HG03196 (cell line): ENCODE measurements around the gene KIF3A.
A peak's percentile ranks its signal among the peaks of the same experiment; 100 is the strongest.
"Not testable (repeated sequence)": the region's sequence is repeated elsewhere in the genome, so short reads cannot be mapped to it uniquely, and the experiment has no call there.

Experiments
- ATAC-seq: cut with Tn5 transposase; IDR thresholded peaks from one replicate; pipeline ENCODE4 v1.9.1; 2021; ENCODE audit not compliant: unreplicated experiment

The KIF3A gene

GRCh38 chr5:132729896-132730295 is 7.5 kb downstream of the KIF3A start:
- ATAC-seq = no peak

DNA sequence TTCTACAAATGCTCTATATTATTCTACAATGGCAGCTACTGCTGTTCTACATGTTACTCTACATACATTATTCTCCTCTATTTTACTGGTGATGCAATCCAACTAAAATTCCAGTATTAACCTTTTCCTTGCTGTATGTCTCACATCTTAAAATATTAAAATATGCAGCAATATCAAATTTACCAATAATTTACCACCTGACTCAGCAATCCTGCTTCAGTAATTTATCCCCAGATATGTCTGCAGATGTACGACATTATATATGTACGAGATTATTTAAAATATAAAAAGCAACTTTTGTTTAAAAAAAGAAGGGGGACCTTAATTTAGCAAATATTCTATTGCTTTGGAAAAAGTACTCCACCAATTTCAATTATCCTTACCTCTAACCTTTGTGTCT is 11.6 kb downstream of the KIF3A start:
- no peak for ATAC-seq

DNA sequence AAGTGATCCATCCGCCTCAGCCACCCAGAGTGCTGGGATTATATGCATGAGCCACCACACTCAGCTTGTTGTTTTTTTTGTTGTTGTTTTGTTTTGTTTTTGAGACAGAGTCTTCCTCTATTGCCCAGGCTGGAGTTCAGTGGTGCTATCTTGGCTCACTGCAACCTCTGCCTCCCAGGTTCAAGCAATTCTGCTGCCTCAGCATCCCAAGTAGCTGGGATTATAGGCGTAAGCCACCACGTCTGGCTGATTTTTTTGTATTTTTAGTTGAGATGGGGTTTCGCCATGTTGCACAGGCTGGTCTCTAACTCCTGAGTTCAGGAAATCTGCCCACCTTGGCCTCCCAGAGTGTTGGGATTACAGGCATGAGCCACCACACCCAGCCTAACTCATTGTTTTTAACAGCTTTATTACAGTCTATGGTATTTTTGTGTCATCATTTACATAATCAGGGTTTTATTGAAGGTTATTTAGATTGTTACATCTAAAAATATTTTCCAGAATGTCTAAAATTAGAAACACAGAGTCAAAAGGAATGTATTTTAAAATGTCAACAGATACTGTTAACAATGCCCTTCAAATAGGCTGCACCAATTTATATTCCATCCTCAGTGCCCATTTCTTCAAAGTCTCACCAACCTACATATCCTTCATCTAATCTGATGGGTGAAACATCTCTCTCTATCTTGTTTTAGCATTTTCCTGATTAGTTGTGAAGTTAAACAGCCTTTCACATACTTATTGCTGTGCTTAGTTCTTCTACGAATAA is 18.6 kb downstream of the KIF3A start:
- ATAC-seq = no peak

DNA sequence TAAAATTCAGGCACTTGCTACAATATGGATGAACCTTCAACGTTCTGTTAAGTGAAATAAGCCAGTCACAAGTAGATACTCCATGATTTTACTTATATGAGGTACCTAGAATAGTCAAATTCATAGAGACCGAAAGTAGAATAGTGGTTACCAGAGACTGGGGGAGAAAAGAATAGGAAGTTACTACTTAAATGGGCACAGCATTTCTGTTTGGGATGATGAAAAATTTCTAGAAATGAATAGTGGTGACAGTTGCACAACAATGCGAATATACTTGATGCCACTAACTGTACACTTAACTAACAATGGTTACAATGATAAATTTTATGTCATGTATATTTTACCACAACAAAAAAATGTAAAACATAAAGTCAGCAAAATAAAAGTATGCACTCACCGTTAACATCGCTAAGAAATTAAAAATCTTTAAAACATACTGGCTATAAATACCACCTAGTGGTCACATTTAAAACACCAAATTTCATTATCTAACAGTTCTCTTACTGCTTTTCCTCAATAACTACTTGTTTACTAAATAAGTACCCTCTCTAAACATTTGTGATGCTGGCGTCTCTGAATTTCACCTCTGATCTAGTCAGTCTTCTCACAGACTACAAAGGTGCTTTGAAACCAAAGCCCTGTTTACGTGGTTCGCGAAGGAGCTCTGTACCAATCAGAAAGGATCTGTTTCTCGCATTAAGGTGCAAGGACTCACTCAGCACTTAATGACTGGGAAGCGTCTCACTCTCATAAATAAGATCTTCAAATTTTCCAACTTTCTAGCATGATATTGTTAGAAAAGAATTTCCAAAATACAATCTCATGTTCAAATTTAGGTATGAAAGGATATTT is 22.7 kb downstream of the KIF3A start:
- no peak for ATAC-seq

DNA sequence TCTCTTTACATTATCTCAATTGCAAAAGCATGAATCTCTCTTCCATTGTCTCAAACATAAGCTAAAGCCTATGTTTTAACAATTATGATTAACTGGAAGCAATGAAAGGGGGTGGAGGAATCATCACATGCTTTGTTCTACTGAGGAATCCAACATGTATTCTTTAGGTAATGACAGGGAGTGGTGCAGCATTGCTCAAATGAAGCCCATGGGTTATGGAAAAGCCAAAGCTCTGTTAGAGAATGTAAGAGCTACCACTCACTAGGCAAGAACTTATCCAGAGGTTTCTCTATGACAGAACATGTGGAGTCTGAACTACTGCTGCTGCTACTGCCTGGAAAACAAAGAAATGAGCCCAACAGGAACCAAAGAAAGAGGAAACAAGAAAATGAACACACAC is 28.7 kb downstream of the KIF3A start:
- ATAC-seq = no peak

DNA sequence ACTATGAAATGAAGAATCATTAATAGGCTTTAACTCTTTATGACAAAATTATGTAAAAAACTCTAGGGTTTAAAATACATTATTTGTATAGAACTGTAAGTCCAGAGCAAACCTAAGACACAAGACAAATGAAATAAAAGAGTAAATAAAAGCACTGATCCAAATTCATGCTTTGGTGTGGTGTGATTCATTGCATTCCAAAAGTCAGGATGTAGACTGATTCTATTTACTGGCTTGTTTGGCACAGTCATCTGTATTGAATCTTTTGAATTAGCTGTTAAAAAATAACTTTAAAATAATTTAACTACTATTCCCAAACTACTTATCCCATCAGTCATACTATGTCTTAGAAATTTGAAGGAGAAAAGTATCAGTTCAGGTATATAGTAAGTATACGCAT is 32.5 kb downstream of the KIF3A start:
- no peak for ATAC-seq

DNA sequence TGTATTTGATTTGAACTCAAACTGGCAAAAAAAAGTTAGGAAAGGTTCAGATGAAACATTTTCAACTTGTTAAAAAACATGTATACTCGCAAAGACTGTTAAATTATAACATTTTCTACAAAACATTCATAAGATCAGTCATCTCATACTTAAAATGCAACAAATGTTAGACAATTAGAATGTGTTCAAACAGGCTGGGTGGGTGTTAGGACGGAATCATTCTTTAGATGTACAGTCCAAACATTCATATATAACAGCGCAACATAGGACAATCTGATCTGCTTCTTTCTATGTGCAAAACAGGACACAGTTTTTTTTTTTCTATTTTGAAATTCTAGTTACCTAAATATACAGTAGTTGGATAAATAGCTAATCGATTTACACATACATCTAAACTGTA is 41.4 kb downstream of the KIF3A start:
- no peak for ATAC-seq

GRCh38 chr5:132692632-132692967 is 44.7 kb downstream of the KIF3A start:
- ATAC-seq = no peak

- ATAC-seq = not testable (repeated sequence)
Observed at GRCh38 chr5:132691755-132692631, 45.4 kb downstream of the KIF3A start.

DNA sequence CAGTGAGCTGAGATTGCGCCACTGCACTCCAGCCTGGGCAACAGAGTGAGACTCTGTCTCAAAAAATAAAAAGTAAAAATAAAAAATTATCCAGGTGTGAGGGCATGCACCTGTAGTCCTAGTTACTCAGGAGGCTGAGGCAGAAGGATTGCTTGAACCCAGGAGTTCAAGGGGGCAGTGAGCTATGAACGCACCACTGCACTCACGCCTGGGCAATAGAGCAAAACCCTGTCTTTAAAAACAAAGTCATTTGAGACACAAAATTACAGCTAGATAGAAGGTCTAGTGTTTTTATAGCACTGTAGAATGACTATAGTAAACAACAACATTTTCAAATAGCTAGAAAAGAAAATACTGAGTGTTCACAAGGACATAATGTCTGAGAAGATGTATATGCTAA is 47.2 kb downstream of the KIF3A start:
- no peak for ATAC-seq

- ATAC-seq = no peak
Observed at GRCh38 chr5:132689513-132689912, 47.8 kb downstream of the KIF3A start.

DNA sequence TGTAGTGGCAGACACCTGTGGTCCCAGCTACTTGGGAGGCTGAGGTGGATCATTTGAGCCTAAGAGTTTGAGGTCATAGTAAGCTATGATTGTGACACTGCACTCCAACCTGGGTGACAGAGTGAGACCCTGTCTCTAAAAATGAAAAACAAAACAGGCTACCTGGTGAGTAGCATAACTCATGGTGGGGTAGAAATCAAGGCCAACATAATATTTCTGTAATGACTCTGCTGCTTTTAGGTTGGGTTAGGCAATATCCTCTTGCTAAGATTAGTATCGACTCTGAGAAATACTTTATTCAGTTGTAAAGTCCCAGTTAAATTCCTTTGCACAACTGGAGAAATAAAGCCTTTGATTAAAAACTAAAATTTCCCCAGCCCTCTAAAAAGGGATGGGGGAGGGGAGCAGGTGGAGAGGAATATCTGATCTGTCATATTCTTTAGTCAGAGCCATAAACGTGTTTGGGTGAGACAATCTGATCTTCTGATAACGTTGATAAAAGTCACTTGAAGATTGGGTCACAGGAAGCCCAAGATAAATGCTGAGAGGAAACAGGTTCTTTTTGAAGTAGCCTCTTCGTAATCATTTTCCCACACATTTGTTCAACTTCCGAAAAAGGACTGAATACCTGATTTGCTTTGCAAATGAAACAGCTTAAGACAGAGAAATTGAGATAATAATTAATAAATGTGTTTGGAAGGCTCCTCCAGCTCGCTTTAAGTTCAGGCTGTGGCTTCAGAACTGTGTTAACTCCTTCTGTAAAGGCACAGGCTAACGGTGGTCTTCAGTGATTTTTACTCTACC is 48.6 kb downstream of the KIF3A start:
- peak; percentile 47 for ATAC-seq

DNA sequence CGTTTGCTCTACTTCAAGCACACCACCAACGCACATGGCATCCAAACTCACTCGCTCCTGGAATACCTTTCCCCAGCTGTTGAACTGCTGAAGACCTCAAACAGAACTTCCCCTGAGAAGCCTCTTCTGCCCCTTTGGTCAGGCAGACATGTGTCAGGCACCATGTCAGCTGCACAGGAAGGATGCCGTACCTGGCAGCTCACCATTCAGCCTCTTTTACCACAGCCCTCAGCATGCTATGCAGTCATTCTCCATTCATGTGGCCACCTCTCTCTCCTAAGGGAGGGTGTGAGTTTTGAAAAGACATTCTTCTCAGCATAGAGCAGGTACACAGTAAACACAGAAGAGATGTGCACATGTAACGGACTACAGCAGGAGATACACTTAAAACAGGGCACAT is 49.4 kb downstream of the KIF3A start:
- no peak for ATAC-seq

- ATAC-seq = no peak
Observed at GRCh38 chr5:132686193-132686592, 51.2 kb downstream of the KIF3A start.

DNA sequence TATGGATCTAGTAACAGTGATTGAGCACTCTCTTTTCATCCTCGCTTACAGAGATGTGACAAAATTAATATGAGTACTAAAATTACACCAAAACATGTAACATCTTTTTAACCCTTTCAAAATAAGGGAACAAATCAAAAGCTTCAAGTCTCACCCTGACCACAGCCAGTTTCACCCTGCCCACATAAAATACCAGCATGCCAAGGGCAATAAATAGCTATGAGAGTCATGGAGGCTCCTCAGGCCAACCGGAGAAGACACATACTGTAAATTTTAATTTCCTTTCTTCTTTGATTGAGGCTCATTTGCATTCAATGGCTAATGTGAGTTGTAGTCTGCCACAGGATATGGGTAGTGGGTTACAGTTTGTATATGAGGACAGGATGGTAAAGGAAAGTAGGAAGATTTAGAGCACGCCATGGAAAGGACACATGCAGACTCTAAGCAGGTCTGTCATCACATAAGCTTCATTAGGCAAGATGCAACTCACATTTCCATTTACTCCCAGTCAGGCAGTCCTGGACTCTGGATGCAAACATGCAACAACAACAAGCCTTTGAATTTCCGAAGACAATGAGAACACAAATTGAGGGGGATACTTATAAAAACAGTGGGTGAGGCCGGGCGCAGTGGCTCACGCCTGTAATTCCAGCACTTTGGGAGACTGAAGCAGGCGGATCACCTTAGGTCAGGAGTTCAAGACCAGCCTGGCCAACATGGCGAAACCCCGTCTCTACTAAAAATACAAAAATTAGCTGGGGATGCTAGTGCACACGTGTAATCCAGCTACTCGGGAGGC is 52.2 kb downstream of the KIF3A start:
- ATAC-seq = no peak

DNA sequence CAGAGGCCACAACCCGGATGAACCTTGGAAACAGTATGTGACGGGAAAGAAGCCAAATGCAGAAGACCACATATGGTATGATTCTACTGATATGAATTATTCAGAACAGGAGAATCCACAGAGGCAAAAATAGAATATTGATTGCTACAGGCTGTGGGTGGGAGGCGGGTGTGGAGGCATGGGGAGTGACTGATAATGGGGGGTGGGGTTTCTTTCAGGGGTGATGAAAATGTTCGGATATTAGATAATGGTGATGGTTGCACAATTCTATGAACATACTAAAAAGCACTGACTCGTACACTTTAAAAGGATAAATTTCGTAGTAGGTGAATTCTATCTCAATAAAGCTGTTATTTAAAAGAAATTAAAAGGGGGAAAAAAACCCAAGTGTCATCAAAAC is 52.9 kb downstream of the KIF3A start:
- no peak for ATAC-seq

- no peak for ATAC-seq
Observed at GRCh38 chr5:132681983-132682382, 55.4 kb downstream of the KIF3A start.

DNA sequence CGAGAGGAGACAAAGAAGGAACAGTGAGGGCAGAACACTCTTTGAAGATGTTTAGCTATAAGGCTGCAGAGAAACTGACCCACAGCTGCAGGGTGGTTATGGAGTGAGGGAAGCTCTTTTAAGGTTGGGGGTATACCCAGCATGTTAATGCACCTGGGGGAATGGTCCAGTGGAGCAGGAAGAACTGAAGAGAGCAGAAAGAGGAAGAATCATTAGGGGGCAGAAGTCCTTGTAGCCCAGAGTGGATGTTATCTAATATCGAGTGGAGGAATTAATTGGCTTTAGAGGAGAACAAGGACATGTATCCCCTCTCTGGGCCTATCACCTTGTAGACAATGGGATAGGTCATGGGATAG is 55.9 kb downstream of the KIF3A start:
- no peak for ATAC-seq

- no peak for ATAC-seq
Observed at GRCh38 chr5:132680780-132681475, 56.4 kb downstream of the KIF3A start.
